IMR-90 (cell line): ENCODE measurements around the gene TTC39B.

ENCODE experiments used
- CEBPB ChIP-seq: IDR thresholded peaks from 2 replicates; pipeline ENCODE4 v1.6.1; 2012; ENCODE audit warnings: low read depth, low read length, improper control_type of control experiment
- CTCF ChIP-seq: conservative IDR thresholded peaks from 2 replicates; pipeline ENCODE4 v1.5.1; 2012; ENCODE audit warnings: mild to moderate bottlenecking, low read depth, low read length, improper control_type of control experiment
- FOS ChIP-seq: fragments of 150-350 bp; IDR thresholded peaks from 2 replicates; pipeline ENCODE4 v1.6.1; 2016; ENCODE audit warnings: low read depth, low read length
- TF ChIP-seq, protein P1 (sequence below): fragments of 150-350 bp; IDR thresholded peaks from 2 replicates; pipeline ENCODE4 v1.6.1; 2017; ENCODE audit warnings: mild to moderate bottlenecking, antibody characterized with exemption, low read length, low read depth

DNA sequence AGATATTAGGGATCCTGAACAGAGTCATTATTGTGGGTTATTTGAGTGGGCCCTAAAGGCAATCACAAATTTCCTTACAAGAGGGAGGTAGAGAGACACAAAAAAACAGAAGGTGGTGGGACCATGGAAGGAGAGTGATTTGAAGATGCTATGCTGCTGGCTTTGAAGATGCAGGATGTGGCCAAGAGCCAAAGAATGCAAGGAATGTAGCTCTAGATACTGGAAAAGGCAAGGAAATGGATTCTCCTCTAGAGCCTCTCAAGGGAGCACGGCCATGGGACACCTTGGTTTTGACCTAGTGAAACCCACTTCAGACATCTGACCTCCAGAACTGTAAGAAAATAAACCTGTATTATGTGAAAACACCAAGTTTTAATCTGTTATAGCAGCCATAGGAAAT lies 53.8 kb downstream of the TTC39B start:
- TF ChIP-seq CTCF (no peak), CEBPB (no peak), FOS (no peak)
- TF ChIP-seq, protein P1, sequence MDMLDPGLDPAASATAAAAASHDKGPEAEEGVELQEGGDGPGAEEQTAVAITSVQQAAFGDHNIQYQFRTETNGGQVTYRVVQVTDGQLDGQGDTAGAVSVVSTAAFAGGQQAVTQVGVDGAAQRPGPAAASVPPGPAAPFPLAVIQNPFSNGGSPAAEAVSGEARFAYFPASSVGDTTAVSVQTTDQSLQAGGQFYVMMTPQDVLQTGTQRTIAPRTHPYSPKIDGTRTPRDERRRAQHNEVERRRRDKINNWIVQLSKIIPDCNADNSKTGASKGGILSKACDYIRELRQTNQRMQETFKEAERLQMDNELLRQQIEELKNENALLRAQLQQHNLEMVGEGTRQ: no peak
